K562 (cell line): ENCODE measurements around the gene GDF15. TPM values are rescaled to one million over a fixed set of nuclear protein-coding genes. Genes with fewer than 3 reads are reported as not detected.

Experiments
- ARID3B ChIP-seq: fragments of 250-450 bp; sonication (Bioruptor Pico); IDR thresholded peaks from 2 replicates; pipeline ENCODE4 v1.4.0; 2020; ENCODE audit warnings: borderline replicate concordance
- ARID4B ChIP-seq: sonication (generic); formaldehyde crosslinking; IDR thresholded peaks from 2 replicates; pipeline ENCODE4 v1.8.0; 2022; ENCODE audit warnings: mild to moderate bottlenecking, missing genetic modification reagents
- E2F3 ChIP-seq: fragments of 250-450 bp; sonication (Bioruptor Pico); IDR thresholded peaks from 2 replicates; pipeline ENCODE4 v1.4.0; 2020; ENCODE audit warnings: mild to moderate bottlenecking
- HMGN3 ChIP-seq: IDR thresholded peaks from 2 replicates; pipeline ENCODE4 v1.6.1; 2011; ENCODE audit warnings: borderline replicate concordance, low read depth, mild to moderate bottlenecking, mixed read lengths, low read length; ENCODE audit not compliant: insufficient read length; ENCODE audit errors: extremely low read depth
- IRF1 ChIP-seq: sonication (generic); formaldehyde crosslinking; IDR thresholded peaks from 2 replicates; pipeline ENCODE4 v1.8.0; 2022; ENCODE audit warnings: missing genetic modification reagents, mild to moderate bottlenecking, borderline replicate concordance
- NCOA2 ChIP-seq, 2 experiments: fragments of 450-650 bp; IDR thresholded peaks; 2 replicates each; pipeline ENCODE4 v1.6.1; 2018; ENCODE audit warnings: mild to moderate bottlenecking in 2 of 2, moderate library complexity in 1 of 2; ENCODE audit not compliant: partially characterized antibody in 2 of 2
- NCOR1 ChIP-seq: fragments of 450-650 bp; IDR thresholded peaks from 2 replicates; pipeline ENCODE4 v1.6.1; 2016; ENCODE audit warnings: mild to moderate bottlenecking, moderate library complexity
- NR2C1 ChIP-seq, 2 experiments: fragments of 450-650 bp; IDR thresholded peaks; 2 replicates each; pipeline ENCODE4 v1.6.1; 2017; ENCODE audit warnings: mild to moderate bottlenecking in 2 of 2, antibody characterized with exemption in 1 of 2, inconsistent platforms in 1 of 2, missing compliant biosample characterization in 1 of 2, missing genetic modification characterization in 1 of 2
- OTX1 ChIP-seq: fragments of 450-650 bp; formaldehyde crosslinking; IDR thresholded peaks from 2 replicates; pipeline ENCODE4 v1.4.0; 2022; ENCODE audit warnings: mild to moderate bottlenecking
- PHF20 ChIP-seq: fragments of 450-650 bp; IDR thresholded peaks from 2 replicates; pipeline ENCODE4 v1.6.1; 2018; ENCODE audit not compliant: partially characterized antibody
- PHTF2 ChIP-seq: fragments of 250-450 bp; sonication (Bioruptor Pico); IDR thresholded peaks from 2 replicates; pipeline ENCODE4 v1.5.0; 2021; ENCODE audit warnings: mild to moderate bottlenecking
- POLR2B ChIP-seq: fragments of 450-650 bp; IDR thresholded peaks from 2 replicates; pipeline ENCODE4 v1.6.1; 2018; ENCODE audit warnings: low read depth; ENCODE audit not compliant: partially characterized antibody
- RBM39 ChIP-seq: fragments of 200-400 bp; formaldehyde crosslinking; optimal IDR thresholded peaks from 2 replicates; pipeline ENCODE3; 2018; ENCODE audit warnings: low read depth, low read length
- SMAD4 ChIP-seq: fragments of 250-450 bp; sonication (Bioruptor Pico); conservative IDR thresholded peaks from 2 replicates; pipeline ENCODE4 v1.8.0; 2021; ENCODE audit warnings: inconsistent platforms, mild to moderate bottlenecking, moderate library complexity
- WHSC1 ChIP-seq: IDR thresholded peaks from one replicate; pipeline ENCODE4 v1.6.1; 2012; ENCODE audit warnings: low read length, control low read depth, inconsistent platforms
- ZFP1 ChIP-seq: fragments of 450-650 bp; formaldehyde crosslinking; IDR thresholded peaks from 2 replicates; pipeline ENCODE4 v1.4.0; 2020; ENCODE audit warnings: mild to moderate bottlenecking, mixed read lengths
- ZNF584 ChIP-seq: fragments of 200-800 bp; sonication (Bioruptor generic); IDR thresholded peaks from 2 replicates; pipeline ENCODE4 v1.6.1; 2016; ENCODE audit warnings: low read depth, mild to moderate bottlenecking, missing genetic modification characterization, missing compliant biosample characterization
- ZNF589 ChIP-seq: fragments of 200-800 bp; sonication (Bioruptor generic); IDR thresholded peaks from 2 replicates; pipeline ENCODE4 v1.6.1; 2016; ENCODE audit warnings: low read depth, missing genetic modification characterization, missing compliant biosample characterization
- ZZZ3 ChIP-seq: fragments of 450-650 bp; IDR thresholded peaks from 2 replicates; pipeline ENCODE4 v1.6.1; 2016; ENCODE audit warnings: antibody characterized with exemption, mild to moderate bottlenecking, moderate library complexity
- polyA plus RNA-seq, 8 experiments: library from polyadenylated mRNA; depleted of rRNA in 4 of 8; stranded (reverse) in 5 of 8; unstranded in 3 of 8; fragments of >200 nt; fragmentation: Nextera tagmentation in 2 of 8; fragmentation: Illumina TruSeq in 1 of 8; extraction: Ambion mirVana in 2 of 8; extraction: Trizol in 1 of 8; gene quantifications; 2 replicates each; pipeline versions ENCODE4 v1.2.1 to v1.2.3, GENCODE V29; 2011 to 2014; ENCODE audit warnings: inconsistent platforms in 1 of 8, missing spikeins in 1 of 8
- total RNA-seq, 7 experiments: library from RNA; depleted of rRNA in 6 of 7; stranded (reverse); fragments of >200 nt in 6 of 7; fragmentation: Illumina TruSeq in 2 of 7; extraction: Trizol in 2 of 7; gene quantifications; 2 replicates each; pipeline versions ENCODE4 v1.2.1 to v1.2.3, GENCODE V29; 2011 to 2021; ENCODE audit warnings: low replicate concordance in 1 of 7
- TF ChIP-seq, protein P1 (sequence below): fragments of 450-650 bp; IDR thresholded peaks from 2 replicates; pipeline ENCODE4 v1.6.1; 2018; ENCODE audit warnings: mild to moderate bottlenecking, low read depth; ENCODE audit not compliant: partially characterized antibody

Gene GDF15
- total and polyA plus RNA-seq, 9 of the 15 experiments (the other 6 are each of a cell fraction or from before 2014, with no cell fraction given), result 2.3 to 82.4 (median 12.5) TPM

GRCh38 chr19:18368504-18369222 lies 17.3 kb upstream of the GDF15 start (continued):
- TF ChIP-seq ZNF589 (0 out of 2 replicates have a peak, but pooled peaks have one; percentile 22), ZZZ3 (no peak), NCOR1 (peak; percentile 52; the same call in 1 of the 2 replicates), PHTF2 (CRISPR knock-in tag) (no peak), POLR2B (no peak), NR2C1 (IDR thresholded peaks at IDR 0.05) (peak; percentile 49; the same call in 1 of the 2 replicates), NR2C1 (tag; IDR thresholded peaks at IDR 0.05) (peak; percentile 64), E2F3 (CRISPR knock-in tag) (no peak), PHF20 (no peak), OTX1 (CRISPR knock-in tag) (no peak), ARID4B (CRISPR knock-in tag) (no peak), SMAD4 (CRISPR knock-in tag) (peak; percentile 85), ZFP1 (CRISPR knock-in tag) (no peak), RBM39 (no peak), HMGN3 (no peak), ARID3B (CRISPR knock-in tag) (no peak), ZNF584 (CRISPR knock-in tag) (no peak), IRF1 (CRISPR knock-in tag) (no peak), NCOA2 (IDR thresholded peaks at IDR 0.05; ENCODE audit: partially characterized antibody in 2 of 2) (no peak), WHSC1 (no peak)
- TF ChIP-seq, protein P1, sequence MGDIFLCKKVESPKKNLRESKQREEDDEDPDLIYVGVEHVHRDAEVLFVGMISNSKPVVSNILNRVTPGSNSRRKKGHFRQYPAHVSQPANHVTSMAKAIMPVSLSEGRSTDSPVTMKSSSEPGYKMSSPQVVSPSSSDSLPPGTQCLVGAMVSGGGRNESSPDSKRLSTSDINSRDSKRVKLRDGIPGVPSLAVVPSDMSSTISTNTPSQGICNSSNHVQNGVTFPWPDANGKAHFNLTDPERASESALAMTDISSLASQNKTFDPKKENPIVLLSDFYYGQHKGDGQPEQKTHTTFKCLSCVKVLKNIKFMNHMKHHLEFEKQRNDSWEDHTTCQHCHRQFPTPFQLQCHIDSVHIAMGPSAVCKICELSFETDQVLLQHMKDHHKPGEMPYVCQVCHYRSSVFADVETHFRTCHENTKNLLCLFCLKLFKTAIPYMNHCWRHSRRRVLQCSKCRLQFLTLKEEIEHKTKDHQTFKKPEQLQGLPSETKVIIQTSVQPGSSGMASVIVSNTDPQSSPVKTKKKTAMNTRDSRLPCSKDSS, result no peak
